B cell (primary cell): ENCODE measurements around the gene DENND1A. TPM values are rescaled to one million over a fixed set of nuclear protein-coding genes. Genes with fewer than 3 reads are reported as not detected.

Experiments
- ATAC-seq: fragments of 200-7000 bp; cut with Tn5 transposase; one replicate; pipeline ENCODE4 v1.10.0; 2021; ENCODE audit warnings: low read depth, mild to moderate bottlenecking, moderate number of reproducible peaks, moderate library complexity
- CTCF ChIA-PET: fragments of 350-600 bp; sonication (Branson Sonifier 250); formaldehyde crosslinking; loops from one replicate; lab custom pipeline; 2021; ENCODE audit warnings: antibody characterized with exemption, inconsistent platforms; lab: Charles Lee
- POLR2A ChIA-PET: fragments of 350-600 bp; sonication (Branson Sonifier 250); formaldehyde crosslinking; loops from one replicate; lab custom pipeline; 2021; ENCODE audit warnings: antibody characterized with exemption; lab: Charles Lee
- DNase-seq: peaks from one replicate; pipeline ENCODE4 v3.0.0; 2013
- H2AFZ ChIP-seq: 2 replicates; pipeline ENCODE4 v1.6.1; 2012; ENCODE audit warnings: mild to moderate bottlenecking, low read depth, low read length; ENCODE audit not compliant: insufficient read depth, poor library complexity, severe bottlenecking
- H3K27ac ChIP-seq, 2 donors: 1 replicate in 1 of 2; 2 replicates in 1 of 2; pipeline ENCODE4 v1.5.1; 2012 to 2013; ENCODE audit warnings: low read length in 2 of 2, mild to moderate bottlenecking in 2 of 2, moderate library complexity in 1 of 2
- H3K27me3 ChIP-seq, 4 experiments: fragments of 200-600 bp in 1 of 4; sonication (generic) in 1 of 4; replicated peaks in 1 of 4; 1 replicate in 2 of 4; 2 replicates in 2 of 4; pipeline versions ENCODE4 v1.6.1 to v1.7.0; 2013 to 2016; ENCODE audit warnings: low read length in 3 of 4, mild to moderate bottlenecking in 2 of 4, mixed read lengths in 1 of 4, moderate library complexity in 1 of 4; ENCODE audit not compliant: insufficient read depth in 4 of 4, control insufficient read depth in 3 of 4; ENCODE audit errors: control extremely low read depth in 1 of 4
- H3K36me3 ChIP-seq, 2 experiments: replicated peaks in 1 of 2; 1 replicate in 1 of 2; 2 replicates in 1 of 2; pipeline versions ENCODE4 v1.6.1 to v1.7.1; 2013; ENCODE audit warnings: low read length in 1 of 2; ENCODE audit not compliant: insufficient read depth in 2 of 2, control insufficient read depth in 1 of 2; ENCODE audit errors: control extremely low read depth in 1 of 2, extremely low read depth in 1 of 2
- H3K4me1 ChIP-seq, 2 donors: fragments of 200-600 bp in 1 of 2; sonication (generic) in 1 of 2; 1 replicate in 1 of 2; 2 replicates in 1 of 2; pipeline versions ENCODE4 v1.5.1 to v1.6.1; 2013 to 2017; ENCODE audit warnings: low read length in 2 of 2; ENCODE audit not compliant: control insufficient read depth in 2 of 2, insufficient read depth in 2 of 2
- H3K4me2 ChIP-seq: replicated peaks from 2 replicates; pipeline ENCODE3; 2012; ENCODE audit warnings: mild to moderate bottlenecking, low read depth, low read length; ENCODE audit not compliant: poor library complexity, severe bottlenecking
- H3K4me3 ChIP-seq, 5 experiments: fragments of 200-600 bp in 1 of 5; sonication (generic) in 1 of 5; 1 replicate in 3 of 5; 2 replicates in 2 of 5; pipeline versions ENCODE4 v1.5.1 to v1.7.0; 2011 to 2016; ENCODE audit warnings: low read length in 4 of 5, mild to moderate bottlenecking in 4 of 5, low read depth in 2 of 5, control low read depth in 1 of 5, moderate library complexity in 1 of 5; ENCODE audit not compliant: insufficient read depth in 1 of 5; ENCODE audit errors: control extremely low read depth in 1 of 5, extremely low read depth in 1 of 5
- H3K79me2 ChIP-seq: fragments of 200-600 bp; sonication (generic); one replicate; pipeline ENCODE4 v1.6.0; 2016; ENCODE audit warnings: low read length; ENCODE audit not compliant: control insufficient read depth, insufficient read depth
- H3K9ac ChIP-seq: fragments of 200-600 bp; sonication (generic); 2 replicates; pipeline ENCODE4 v1.6.1; 2017; ENCODE audit warnings: mild to moderate bottlenecking, low read length, moderate library complexity
- H3K9me3 ChIP-seq, 3 donors: one replicate each; pipeline versions ENCODE4 v1.6.1 to v1.7.1; 2013; ENCODE audit warnings: low read length in 2 of 3; ENCODE audit not compliant: control insufficient read depth in 2 of 3, insufficient read depth in 1 of 3; ENCODE audit errors: control extremely low read depth in 1 of 3
- H4K20me1 ChIP-seq: 2 replicates; pipeline ENCODE4 v1.6.0; 2012; ENCODE audit warnings: mild to moderate bottlenecking, low read length; ENCODE audit not compliant: insufficient read depth, control insufficient read depth, poor library complexity, severe bottlenecking
- H3K27ac Mint-ChIP-seq: one replicate; pipeline ENCODE4 v1.8.0; 2021; ENCODE audit warnings: mixed read lengths
- H3K27me3 Mint-ChIP-seq: one replicate; pipeline ENCODE4 v1.8.0; 2021; ENCODE audit warnings: mixed read lengths
- H3K4me1 Mint-ChIP-seq: one replicate; pipeline ENCODE4 v1.8.0; 2021; ENCODE audit warnings: mixed read lengths
- H3K4me3 Mint-ChIP-seq: one replicate; pipeline ENCODE4 v1.8.0; 2021; ENCODE audit warnings: mixed read lengths
- H3K9me3 Mint-ChIP-seq: one replicate; pipeline ENCODE4 v1.8.0; 2022; ENCODE audit warnings: mixed read lengths; ENCODE audit not compliant: insufficient read depth
- CTCF ChIP-seq: fragments of 200-600 bp; IDR thresholded peaks from one replicate; pipeline ENCODE4 v1.8.0; 2022; ENCODE audit warnings: antibody characterized with exemption, mild to moderate bottlenecking
- EZH2 ChIP-seq: IDR thresholded peaks from 2 replicates; pipeline ENCODE4 v1.6.1; 2012; ENCODE audit warnings: borderline replicate concordance, low read depth, mild to moderate bottlenecking, moderate library complexity, low read length; ENCODE audit not compliant: insufficient read depth, poor library complexity, severe bottlenecking
- WGBS: methylation state at CpG from one replicate; pipeline ENCODE4 v1.1.5; 2013; ENCODE audit warnings: missing lambda C conversion rate; ENCODE audit not compliant: insufficient coverage; 5-methylcytosine and 5-hydroxymethylcytosine counted together
- intact Hi-C: fragments of 100-400 bp; cut with micrococcal nuclease; formaldehyde crosslinking; loops from one replicate; pipeline ENCODE4 v1.10.0; 2022
- polyA plus RNA-seq: library from polyadenylated mRNA; depleted of rRNA; stranded (reverse); fragments of >200 nt; gene quantifications from 2 replicates; pipeline ENCODE4 v1.2.3, GENCODE V29; 2012
- total RNA-seq, 2 donors: library from RNA; stranded (reverse); fragments of 120-200 nt in 1 of 2; gene quantifications; 1 replicate in 1 of 2; 2 replicates in 1 of 2; pipeline versions ENCODE4 v1.2.3 to v1.2.4, GENCODE V29; 2013 to 2022

DENND1A gene
- total and polyA plus RNA-seq, 2 donors (not counting 1 experiment from before 2014, with no cell fraction given), result 10.8 to 26.0 TPM

GRCh38 chr9:123425261-123425821 lies 504.6 kb downstream of the DENND1A start:
- CTCF ChIA-PET, result no interaction called here
- H3K4me3 Mint-ChIP-seq, result no peak overlapping the region

More at GRCh38 chr9:123425261-123425821, 504.6 kb downstream of the DENND1A start:
- POLR2A ChIA-PET, result no interaction called here
- no peaks in the 10 kb centered on the region for H3K27me3 ChIP-seq
- TF ChIP-seq EZH2, result no peak
- TF ChIP-seq CTCF, result no peak
- Mint-ChIP-seq H3K27me3 (no peaks in the 10 kb centered on the region), H3K4me1 (peaks cover 32% of the 10 kb centered on the region), H3K9me3 (peaks cover 5% of the 10 kb centered on the region), H3K27ac (no peak overlapping the region)
- H3K4me2 ChIP-seq, result no peak overlapping the region
- peaks cover 0 to 8% of the 10 kb centered on the region in 2 experiments for H3K36me3 ChIP-seq
- no peaks in the 10 kb centered on the region for H4K20me1 ChIP-seq
- ATAC-seq, result no peak
- no peak for DNase-seq
- WGBS, result 99% methylated on average over 17 of the region's 20 CpGs
- no peaks in the 10 kb centered on the region for H3K79me2 ChIP-seq
- no peak overlapping the region for H2AFZ ChIP-seq
- intact Hi-C loops, result no loop called here
- H3K4me3 ChIP-seq, result no peak overlapping the region
- H3K27ac ChIP-seq, result no peak overlapping the region
- H3K4me1 ChIP-seq, result peaks cover 6 to 13% of the 10 kb centered on the region in 2 donors
- no peak overlapping the region for H3K9ac ChIP-seq
- peaks cover 0 to 5% (median 0%) of the 10 kb centered on the region in 3 donors for H3K9me3 ChIP-seq
